Fibroblast of upper back skin (primary cell): ENCODE measurements around the gene IL3RA.

Source experiments
- DNase-seq: peaks from one replicate; pipeline ENCODE4 v3.0.0-alpha.2; 2013

The IL3RA gene

DNA sequence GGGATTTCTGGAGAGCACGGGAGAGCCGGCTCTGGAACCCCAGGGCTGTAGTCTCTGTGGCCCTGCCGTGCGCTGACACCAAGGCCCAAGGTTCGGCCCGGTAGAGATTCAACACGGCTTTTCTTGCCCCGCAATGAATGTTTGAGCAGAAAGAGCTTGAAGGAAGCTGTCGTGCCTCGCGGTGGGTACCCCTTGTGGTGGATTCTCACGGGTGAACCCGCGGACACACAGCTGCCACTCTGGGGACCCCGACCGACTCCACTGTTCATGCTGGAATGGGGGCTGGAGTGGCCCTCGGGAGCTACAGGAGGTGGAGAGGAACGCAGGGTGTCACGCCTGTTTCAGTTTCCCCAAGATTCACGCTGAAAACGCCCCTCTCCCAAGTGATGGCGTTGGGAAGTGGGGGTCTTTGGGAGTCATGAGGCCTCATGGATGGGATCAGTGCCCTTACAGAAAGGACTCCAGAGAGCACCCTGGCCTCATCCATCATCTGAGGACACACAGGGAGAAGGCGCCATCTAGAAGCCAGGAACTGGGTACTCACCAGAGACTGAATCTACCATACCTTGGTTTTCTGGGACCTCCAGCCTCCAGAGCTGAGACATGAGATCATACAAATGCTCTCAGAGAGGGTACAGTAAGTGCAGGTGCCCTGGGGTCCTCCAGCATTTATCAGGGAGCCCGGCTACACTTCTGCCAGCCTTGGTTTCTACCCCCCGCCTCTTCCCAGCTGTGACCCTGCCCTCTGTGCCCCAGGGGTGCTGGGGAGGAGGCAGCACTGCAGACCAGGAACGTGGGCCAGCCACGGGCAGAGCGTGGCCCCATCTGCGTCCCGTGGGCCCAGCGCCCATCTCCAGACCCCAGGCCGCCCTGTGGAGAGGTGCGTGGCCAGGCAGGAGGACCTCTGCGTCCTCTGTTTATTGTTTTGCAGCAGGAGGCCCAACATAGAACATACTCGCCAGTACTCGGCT lies 49.0 kb downstream of the IL3RA start:
- DNase-seq, result no peak

DNA sequence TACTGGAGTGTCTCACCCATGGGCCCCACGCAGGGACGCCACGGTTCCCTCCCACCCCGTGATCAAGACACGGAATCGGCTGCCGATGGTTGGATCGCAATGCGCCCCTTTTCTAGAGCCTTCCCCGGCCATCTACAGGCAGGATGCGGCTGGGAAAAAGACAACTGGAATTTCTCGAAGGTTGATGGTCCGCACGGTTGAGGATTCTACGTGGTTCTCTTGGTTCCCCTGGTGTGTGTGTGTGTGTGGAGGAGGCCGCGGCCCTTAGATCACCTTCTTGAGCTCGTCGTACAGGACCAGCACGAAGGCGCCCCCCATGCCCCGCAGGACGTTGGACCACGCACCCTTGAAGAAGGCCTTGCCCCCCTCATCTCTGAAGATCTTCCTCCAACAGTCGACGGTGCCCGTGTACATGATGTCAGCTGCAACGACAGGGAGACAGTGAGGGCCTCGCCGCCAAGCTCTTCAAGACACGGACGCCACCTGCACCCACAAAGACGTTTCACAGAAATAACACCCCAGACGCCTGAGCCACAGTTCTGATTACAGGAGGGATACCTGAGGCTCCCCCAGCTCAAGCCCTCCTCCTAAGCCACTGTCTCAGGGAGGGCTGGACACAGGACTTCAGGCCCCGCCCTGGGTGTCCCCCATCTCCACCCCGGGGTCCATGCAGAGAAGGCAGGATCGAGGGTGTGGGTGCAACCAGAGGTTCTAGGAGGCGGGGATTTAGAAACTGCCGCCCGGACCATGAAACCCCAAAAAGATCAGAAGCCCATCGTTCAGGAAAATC lies 49.9 kb downstream of the IL3RA start:
- DNase-seq, result no peak

DNA sequence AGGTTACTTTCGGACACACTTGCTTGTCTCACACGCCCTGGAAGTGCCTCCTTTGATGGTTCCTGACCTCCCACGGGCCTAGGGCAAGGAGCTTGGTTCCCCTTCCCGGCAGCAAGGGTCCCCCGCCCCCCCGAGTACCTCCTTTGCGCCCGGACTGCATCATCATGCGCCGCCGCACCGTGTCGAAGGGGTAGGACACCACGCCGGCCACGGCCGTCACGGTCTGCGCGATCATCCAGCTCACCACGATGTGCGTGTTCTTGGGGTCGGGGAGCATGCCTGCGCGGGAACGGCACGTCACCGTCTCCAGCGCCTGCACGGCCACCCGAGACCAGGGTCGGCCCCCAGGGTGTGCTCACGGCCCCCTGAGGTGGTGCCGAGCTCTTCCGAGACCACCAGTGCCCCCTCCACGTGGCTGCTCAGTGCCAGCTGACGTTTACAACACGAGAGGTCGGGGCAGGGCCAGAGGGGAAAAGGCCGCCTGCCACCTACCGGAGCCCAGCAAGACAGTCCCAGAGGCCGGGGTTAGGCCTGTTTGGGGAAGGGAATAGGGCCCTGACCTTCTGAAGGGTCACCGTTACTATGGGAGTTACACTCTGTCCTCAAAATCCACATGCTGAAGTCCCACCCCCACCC lies 50.7 kb downstream of the IL3RA start:
- no peak for DNase-seq

DNA sequence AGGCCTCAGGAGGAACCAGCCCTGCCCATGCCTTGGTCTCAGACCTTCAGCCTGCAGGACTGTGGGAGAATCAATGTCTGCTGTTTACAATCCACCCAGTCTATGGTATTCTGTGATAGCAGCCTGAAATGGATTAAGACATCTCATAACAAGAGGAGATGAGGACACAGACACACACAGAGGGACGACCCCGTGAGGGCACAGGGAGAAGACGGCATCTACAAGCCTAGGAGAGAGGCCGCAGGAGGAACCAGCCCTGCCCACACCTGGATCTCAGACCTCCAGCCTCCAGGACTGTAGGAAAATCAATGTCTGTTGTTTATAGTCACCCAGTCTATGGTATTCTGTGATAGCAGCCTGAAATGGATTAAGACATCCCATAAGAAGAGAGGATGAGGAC lies 52.1 kb downstream of the IL3RA start:
- no peak for DNase-seq

DNA sequence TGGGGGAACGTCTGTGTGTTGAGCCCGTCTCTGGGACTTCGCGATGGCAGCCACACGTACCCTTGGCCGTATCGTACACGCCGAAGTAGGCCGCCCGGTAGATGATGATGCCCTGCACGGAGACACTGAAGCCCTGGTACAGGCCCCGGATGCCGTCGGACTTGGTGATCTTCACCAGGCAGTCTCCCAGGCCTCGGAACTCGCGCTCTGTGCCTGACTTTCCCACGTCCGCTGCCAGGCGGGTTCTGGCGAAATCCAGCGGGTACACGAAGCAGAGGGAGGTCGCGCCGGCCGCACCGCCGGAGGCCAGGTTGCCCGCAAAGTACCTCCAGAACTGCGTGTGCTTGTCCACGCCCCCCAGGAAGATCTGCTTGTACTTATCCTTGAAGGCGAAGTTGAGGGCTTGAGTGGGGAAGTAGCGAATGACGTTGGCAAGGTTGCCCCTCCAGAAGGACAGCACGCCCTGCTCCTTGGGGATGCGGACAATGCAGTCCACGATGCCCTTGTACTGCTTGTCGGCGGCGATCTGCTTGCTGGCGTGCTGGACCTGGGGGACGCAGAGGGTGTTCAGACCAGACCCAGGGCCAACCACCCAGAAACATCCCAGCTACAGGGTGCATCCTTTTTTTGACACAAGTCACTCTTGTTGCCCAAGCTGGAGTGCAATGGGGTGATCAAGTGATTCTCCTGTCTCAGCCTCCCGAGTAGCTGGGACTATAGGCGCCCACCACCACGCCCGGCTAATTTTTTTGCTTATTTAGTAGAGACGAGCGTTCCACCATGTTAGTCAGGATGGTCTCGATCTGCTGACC lies 52.8 kb downstream of the IL3RA start:
- no peak for DNase-seq

DNA sequence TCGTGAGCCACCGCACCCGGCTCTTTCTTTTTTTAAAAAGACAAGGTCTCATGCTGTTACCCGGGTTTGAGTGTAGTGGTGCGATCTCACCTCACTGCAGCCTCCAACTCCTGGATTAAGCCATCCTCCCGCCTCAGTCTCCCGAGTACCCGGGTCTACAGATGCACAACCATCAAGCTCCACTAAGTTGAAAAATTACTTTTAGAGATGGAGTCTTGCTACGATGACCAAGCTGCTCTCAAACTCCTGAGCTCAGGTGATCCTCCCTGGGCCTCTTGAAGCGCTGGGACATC lies 53.4 kb downstream of the IL3RA start:
- no peak for DNase-seq

DNA sequence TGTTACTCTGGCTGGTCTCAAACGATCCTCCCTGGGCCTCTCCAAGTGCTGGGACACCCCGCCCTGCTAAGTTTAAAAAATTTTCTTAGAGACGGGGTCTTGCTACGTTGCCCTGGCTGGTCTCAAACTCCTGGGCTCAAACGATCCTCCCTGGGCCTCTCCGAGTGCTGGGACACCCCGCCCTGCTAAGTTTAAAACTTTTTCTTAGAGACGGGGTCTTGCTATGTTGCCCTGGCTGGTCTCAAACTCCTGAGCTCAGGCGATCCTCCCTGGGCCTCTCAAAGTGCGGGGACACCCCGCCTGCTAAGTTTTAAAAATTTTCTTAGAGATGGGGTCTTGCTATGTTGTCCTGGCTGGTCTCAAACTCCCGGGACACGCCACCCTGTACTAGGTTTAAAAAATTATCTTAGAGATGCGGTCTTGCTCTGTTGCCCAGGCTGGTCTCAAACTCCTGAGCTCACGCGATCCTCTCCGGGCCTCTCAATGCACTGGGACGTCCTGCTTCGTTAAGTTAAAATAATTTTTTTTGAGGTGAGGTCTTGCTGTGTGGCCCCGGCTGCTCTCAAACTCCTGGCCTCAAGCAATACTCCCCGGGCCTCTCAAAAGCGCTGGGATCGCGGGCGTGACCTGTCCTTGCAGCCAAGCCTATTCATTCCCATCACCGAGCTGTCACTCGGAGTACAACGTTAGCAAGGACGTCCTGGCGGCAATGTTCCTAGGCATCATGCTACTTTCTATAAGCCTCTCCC lies 54.2 kb downstream of the IL3RA start:
- no peak for DNase-seq

DNA sequence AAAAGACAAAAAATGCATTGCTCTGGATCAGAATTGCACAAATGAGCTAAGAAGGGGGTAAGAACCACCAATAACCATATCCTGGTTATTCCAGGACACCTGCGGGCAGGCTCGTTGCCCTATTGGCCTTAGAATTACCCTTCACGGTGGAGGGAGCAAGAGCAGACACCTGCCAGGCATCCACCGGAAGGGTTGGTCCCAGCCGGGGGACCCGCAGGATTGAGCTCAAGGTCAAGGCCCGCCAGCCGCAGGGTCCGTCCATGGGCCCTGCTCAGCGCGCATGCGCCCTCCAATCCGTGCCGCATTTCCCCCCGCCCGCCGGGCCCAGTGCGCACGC lies 54.8 kb downstream of the IL3RA start:
- DNase-seq, result no peak

DNA sequence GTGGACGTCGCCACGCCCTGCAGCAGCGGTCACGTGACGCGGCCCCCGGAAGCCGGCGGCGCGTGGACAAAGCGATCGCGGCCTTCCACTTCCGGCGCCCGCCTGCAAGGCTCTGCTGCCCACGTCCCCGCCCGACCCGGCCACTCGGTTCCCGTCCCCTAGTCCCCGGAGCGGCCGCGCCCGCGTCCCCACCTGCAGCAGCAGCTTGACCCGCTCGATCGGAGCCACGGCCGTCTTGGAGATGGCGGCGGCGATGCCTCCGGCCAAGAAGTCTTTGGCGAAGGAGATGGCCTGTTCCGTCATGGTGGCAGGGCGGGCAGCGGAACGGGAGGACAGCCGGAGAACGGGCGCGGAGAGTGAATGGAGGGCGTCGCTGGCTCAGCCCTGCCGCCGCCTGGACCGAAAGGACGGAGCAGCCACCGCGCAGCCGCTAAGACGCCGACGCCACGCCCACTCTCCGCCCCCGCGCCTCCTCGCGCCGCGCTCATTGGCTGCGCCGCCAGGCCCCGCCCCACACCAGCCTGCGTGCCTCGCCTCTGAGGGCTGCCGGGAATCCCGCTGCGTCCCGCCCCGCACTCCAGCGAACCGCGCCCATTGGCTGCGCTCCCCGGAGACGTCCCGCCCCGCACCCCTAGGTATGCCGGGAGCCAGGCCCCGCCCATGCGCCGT lies 55.3 kb downstream of the IL3RA start, which contains the start of gene SLC25A6:
SLC25A6 (minus strand) TSS at position 407 of the 669 bp plus-strand sequence; CDS start at position 303, 104 bp downstream.
- DNase-seq, result peak; percentile 98

DNA sequence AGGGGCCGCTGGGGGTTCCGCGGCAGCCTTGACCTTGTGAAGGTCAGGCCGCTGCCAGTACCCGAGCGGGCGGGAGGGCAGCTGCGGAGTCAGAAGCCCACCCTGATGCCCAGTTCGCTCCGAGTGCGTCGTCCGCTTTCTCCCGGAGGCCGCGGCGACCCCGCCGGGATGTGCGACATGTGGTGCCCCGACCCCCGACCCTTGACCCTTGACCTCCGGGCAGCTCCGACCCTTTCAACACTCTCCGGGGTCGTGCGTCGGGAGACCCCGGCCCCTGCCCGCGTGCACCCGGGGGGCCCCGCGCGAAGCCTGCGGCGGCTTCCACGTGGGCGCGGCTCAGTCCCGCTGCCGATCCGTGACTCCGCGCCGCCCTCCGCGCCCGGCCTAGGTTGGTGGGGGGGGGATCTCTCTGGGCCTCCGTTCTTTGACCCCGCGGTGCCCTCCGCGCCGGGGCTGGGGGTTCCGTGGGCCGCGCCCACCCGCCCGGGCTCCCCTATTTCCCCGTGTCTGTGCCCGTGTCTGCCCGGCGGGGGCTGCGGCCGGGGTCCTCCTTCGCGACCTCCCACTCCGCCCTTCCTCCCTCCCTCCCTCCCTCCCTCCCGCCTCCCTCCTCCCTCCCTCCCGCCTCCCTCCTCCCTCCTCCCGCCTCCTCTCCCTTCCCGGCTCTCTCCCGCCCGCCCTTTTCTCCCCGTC lies 55.9 kb downstream of the IL3RA start:
- DNase-seq, result peak; percentile 71

DNA sequence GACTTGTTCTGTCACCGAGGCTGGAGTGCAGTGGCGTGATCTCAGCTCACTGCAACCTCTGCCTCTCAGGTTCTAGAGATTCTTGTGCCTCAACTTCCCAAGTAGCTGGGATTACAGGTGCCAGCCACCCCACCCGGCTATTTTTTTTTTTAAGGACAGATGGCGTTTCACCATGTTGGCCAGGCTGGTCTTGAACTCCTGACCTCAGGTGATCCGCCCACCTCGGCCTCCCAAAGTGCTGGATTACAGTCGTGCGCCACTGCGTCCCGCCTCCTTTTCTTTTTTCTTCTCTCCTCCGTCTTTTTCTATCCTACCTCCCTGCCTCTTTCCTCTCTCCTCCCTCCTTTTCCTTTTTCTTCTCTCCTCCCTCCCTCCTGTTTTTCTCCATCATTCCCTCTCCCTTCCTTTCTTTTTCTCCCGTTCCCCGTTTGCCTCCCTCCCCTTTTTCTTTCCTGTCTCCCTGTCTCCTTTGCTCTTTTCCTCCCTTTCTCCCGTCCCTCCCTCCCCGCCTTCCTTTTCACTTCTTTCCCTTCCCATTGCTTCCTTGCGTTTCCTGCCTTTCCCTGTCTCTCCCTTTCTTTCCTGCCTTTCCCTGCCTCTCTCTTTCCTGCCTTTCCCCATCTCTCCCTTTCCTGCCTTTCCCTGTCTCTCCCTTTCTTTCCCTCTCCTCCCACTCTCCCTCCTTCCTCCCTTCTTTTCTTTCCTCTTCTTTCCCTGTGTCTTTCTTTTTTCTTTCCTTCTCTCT lies 57.5 kb downstream of the IL3RA start:
- DNase-seq, result no peak

DNA sequence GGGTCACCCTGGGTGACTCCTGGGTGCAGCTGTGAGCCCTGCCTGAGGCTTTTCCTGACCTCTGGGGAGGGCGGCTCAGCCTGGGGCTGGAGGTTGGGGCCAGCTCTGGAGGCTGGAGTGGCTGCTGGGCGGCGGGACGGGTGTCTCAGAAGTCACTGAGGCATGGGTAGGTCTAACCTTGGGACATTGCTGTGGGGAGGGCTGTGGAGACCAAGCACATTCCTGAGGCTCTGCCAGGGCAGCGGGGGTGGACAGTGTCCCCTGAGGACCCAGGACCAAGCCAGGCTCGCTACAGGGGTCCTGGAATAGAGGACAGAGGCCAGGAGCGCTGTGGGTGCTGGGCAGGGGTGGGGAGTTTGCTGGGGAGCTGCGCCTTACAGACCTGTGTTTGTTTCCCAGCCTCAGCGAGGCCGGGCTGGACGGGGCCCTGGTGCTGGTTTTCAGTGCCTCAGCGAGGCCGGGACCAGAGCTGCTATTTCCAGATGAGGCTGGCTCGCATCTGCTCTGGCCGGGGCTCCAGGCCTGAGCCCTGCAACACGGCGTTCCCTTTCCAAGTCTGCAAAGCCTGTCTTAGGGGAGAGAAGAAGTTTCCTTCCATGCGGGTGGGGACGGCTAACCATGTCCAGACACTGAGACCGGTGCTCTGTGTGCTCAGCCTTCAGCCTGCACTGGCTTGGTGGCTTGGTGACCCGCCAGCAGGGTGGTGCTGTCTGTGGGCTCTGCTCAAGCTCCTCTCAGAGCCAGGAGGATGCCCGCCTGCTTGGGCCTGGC lies 58.3 kb downstream of the IL3RA start:
- DNase-seq, result no peak

DNA sequence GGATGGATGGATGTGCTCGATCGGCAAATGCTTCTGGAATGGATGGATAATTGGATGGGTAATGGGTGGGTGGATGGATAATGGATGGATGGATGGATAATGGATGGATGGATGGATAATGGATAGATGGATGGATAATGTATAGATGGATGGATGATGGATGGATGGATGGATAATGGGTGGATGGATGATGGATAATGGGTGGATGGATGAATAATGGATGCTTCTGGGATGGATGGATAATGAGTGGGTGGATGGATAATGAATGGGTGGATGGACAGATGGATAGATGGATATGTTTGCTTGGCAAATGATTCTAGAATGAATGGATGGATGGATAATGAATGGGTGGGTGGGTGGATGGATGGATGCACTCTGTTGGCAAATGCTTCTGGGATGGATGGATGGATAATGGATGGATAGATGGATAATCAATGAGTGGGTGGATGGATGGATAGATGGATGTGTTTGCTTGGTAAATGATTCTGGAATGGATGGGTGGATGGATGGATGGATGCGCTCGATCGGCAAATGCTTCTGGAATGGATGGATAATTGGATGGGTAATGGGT lies 59.1 kb downstream of the IL3RA start:
- DNase-seq, result no peak

DNA sequence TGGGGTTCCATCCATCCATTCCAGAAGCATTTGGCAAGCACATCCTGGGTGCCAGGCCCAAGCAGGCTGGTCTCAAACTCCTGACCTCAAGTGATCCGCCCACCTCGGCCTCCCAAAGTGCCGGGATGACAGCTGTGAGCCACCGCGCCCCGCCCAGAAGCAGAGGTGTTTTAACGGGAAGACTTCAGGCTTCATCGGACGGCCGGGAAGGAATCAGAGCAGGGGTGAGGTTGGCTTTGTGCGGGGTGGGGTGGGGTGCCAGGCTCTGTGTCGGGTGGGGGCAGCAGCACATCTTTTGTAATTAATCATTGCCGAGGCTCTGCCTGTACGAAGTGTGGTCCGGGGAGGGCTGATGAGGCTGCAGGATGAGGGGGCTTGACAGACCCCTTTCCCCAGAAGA lies 60.4 kb downstream of the IL3RA start:
- no peak for DNase-seq

DNA sequence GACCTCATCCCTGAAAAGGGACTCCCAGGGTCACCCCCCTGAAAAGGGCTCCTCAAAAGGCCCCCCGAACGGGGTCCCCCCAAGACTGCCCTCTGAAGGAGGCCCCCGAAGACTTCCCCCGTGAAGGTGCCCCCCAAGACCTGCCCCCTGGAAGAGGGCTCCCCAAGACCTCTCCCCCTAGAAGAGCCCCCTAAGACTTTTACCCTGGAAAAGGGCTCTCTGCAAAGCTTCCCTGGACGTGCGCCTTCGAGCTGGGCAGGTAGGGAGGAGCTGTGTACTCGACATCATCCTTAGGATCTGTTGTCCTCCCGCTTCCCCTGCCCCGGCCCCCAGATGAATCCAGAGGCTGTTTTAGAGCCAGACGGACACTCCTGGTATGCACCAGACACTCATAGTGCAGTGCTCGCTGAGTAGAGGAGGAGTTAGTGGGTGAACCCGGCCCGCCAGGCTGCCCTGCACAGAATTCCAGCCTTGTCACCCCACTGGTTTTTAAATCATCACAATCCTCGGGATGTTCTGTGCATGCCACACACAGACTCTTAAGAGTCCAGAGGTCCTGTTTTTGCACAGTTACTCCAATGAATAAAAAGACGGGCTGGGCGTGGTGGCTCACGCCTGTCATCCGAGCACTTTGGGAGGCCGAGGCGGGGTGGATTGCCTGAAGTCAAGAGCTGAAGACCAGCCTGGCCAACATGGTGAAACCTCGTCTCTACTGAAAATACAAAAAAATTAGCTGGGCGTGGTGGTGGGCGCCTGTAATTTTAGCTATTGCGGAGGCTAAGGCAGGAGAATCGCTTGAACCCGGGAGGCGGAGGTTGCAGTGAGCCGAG lies 61.1 kb downstream of the IL3RA start:
- no peak for DNase-seq

DNA sequence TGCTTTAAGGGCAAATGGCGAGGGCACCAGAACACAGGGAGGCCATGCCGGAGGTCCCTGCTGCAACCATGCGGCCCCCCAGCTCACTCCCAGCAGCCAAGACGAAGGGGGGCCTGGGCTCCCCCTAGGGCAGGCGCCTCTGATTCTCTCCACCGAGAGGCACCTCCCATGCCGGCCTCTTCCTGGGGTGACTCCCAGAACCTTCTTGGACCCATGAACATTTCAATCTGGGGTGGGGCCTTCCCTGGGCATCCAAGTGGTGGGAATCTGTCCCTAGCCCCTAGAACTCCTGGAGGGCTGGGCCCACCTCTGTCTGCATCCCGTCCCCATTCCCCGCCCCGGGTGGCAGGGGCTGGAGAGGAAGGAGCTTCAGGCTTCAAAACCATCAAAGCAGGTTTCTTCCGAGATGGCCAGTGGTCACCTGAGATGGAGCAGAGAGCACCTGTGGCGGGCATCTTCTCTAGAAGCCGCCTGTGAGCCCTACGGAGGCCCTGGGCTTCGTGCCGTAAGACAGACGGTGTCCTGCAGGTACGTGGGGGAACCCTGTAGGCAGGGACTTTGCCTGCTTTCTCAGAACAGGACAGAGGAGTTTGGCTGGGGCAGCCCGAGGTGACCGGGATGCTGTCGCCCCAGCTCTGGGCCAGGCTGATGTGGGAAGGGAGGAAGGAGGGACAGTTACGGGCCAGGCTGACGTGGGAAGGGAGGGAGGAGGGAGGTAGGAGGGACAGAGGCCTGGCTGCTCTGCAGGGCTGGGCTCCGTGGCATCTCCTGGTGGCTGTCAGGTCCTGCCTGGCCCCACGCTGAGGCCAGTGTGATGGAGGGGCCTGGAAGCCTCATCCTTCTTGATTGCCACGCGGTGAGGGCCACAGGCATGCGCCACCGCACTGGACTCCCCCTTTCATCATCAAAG lies 62.1 kb downstream of the IL3RA start:
- DNase-seq, result no peak

DNA sequence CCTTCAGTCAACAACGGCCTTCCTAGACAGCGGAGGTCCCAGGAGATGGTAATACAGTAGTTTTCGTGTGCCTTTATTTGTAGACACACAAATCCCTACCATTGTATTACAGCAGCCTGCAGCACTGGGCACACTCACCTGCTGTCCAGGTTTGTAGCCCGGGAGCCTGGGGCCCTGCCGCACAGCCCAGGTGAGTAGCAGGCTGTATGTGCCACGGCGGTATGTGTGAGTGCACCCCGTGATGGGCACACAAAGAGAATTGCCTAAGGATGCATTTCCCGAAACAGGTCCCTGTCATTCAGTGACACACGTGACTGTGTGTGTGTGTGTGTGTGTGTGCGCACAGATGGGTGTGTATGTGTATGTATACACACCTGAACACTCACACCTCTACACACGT lies 63.5 kb downstream of the IL3RA start:
- DNase-seq, result no peak
